Activated naive CD4-positive, alpha-beta T cell treated with anti-CD3 and anti-CD28 coated beads for 36 hours (primary cell): ENCODE measurements around the gene MET. TPM values are rescaled to one million over a fixed set of nuclear protein-coding genes. Genes with fewer than 3 reads are reported as not detected.

Experiments used
- CTCF ChIA-PET: fragments of 350-600 bp; sonication (Branson Sonifier 250); formaldehyde crosslinking; loops from one replicate; lab custom pipeline; 2021; ENCODE audit warnings: antibody characterized with exemption; lab: Charles Lee
- DNase-seq: peaks from one replicate; pipeline ENCODE4 v3.0.0-alpha.2; 2020
- H3K27ac Mint-ChIP-seq: one replicate; pipeline ENCODE4 v1.8.0; 2021; ENCODE audit warnings: mild to moderate bottlenecking, mixed read lengths
- H3K27me3 Mint-ChIP-seq: one replicate; pipeline ENCODE4 v1.8.0; 2021; ENCODE audit warnings: low read depth, mixed read lengths
- H3K36me3 Mint-ChIP-seq: one replicate; pipeline ENCODE4 v1.8.0; 2021; ENCODE audit warnings: low read depth, mixed read lengths
- H3K4me1 Mint-ChIP-seq: one replicate; pipeline ENCODE4 v1.8.0; 2021; ENCODE audit warnings: low read depth, mixed read lengths
- H3K4me3 Mint-ChIP-seq: one replicate; pipeline ENCODE4 v1.8.0; 2021; ENCODE audit warnings: mild to moderate bottlenecking, moderate library complexity, mixed read lengths
- H3K9me3 Mint-ChIP-seq: one replicate; pipeline ENCODE4 v1.8.0; 2021; ENCODE audit warnings: mixed read lengths
- intact Hi-C: fragments of 100-400 bp; cut with micrococcal nuclease; formaldehyde crosslinking; loops from one replicate; pipeline ENCODE4 v1.15.1; 2023
- total RNA-seq, 2 experiments: library from RNA; stranded (reverse); gene quantifications; one replicate each; pipeline ENCODE4 v1.2.3, GENCODE V29; 2021

The MET gene
- total RNA-seq, 2 experiments from 2014 or later = 0.42 to 0.52 TPM

GRCh38 chr7:116842371-116842770 is 170.4 kb downstream of the MET start:
- no peak overlapping the region for H3K27ac Mint-ChIP-seq
- DNase-seq = no peak
- H3K4me1 Mint-ChIP-seq = peaks cover 5% of the 10 kb centered on the region
- H3K9me3 Mint-ChIP-seq = no peaks in the 10 kb centered on the region
- H3K27me3 Mint-ChIP-seq = peaks cover 15% of the 10 kb centered on the region
- no peaks in the 10 kb centered on the region for H3K36me3 Mint-ChIP-seq
- intact Hi-C loops = no loop called here
- H3K4me3 Mint-ChIP-seq = no peak overlapping the region
- CTCF ChIA-PET = no interaction called here

DNA sequence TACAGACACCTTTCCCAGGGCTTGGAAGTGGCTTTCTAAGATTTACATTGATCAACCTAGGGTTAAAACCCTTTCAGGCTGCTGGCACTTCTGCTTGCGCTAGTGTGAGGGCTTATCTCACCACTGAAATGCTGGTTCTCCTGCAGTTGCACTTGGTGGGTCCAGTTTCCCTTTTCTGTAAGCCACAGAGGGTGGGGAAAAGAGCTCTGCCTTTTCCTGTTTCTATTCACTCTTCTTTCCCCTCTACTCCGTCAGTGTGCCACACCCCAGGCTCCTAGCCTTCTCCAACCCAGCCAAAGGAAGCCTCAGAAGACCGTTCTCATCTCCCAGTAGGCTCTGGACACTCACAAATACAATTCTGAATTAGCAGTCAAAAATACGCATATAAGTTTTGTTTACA is 171.4 kb downstream of the MET start:
- no peaks in the 10 kb centered on the region for H3K36me3 Mint-ChIP-seq
- H3K9me3 Mint-ChIP-seq = no peaks in the 10 kb centered on the region
- H3K4me1 Mint-ChIP-seq = peaks cover 5% of the 10 kb centered on the region
- peaks cover 15% of the 10 kb centered on the region for H3K27me3 Mint-ChIP-seq
- intact Hi-C loops = no loop called here
- no peak overlapping the region for H3K27ac Mint-ChIP-seq
- CTCF ChIA-PET = interaction anchor here (0.6 to 1.2 kb wide), 2 partner anchors 34 to 1746 kb away, joined by 3 read pairs; no protein-coding TSS in a partner anchor
- no peak for DNase-seq
- H3K4me3 Mint-ChIP-seq = no peak overlapping the region

Other genes with a start within 250 kb of the MET start
- not detected for gene CAV2, start 172.5 kb upstream of the MET start, total RNA-seq
- under 1 TPM in 1 of 2 experiments, not detected in 1; 0.35 TPM for gene CAV1, start 147.2 kb upstream of the MET start, total RNA-seq
- 100 to 1,000 TPM; 127 to 164 TPM for gene CAPZA2, start 190.4 kb downstream of the MET start, total RNA-seq